Measurements from ENCODE around the gene CFAP46.

CFAP46 gene

DNA sequence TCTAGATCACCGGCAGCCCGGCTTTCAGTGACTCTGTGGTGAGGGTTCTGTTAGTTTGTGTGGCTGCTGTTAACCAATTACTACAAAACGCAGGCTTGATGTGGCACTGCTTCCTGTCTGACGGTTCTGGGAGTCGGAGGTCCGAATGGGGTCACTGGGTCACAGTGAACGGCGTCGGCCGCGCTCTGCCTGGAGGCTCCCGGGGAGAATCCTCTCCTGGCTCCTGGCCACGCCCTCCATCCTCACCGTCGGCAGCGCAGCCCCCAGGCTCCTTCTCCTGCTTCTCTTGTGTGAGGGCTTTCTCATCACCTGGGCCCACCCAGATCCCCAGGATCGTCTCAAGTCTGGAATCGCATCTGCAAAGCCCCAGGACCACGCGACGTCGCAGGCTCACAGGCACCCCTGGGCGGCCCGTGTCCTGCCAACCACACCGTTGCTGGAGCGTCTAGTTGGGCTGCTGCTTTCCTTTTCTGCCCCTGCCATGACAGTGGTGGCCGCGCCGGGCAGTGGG lies 124.6 kb downstream of the CFAP46 start:
- DNase-seq = no peak

DNA sequence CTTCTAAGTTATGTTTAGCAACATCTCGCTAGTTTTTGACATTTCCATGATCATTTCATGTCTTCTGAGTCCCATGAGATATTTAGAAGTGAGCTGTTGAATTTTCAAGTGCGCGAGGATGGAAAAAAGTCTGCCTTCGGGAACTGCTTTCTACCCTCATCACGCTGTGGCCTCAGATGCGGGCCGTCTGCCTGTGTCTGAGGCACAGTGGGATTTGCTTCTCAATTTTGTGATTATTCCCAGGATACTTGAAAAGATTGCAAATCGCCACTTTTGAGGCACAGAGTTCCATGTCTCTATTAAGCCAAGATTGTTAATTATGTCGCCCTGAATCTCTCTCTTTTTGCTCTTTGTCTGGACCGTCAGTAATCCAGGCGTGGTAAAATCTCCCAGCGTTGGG lies 125.7 kb downstream of the CFAP46 start:
- no peak for DNase-seq

- no peak for DNase-seq
Observed at GRCh38 chr10:132815168-132815857, 127.1 kb downstream of the CFAP46 start.

DNA sequence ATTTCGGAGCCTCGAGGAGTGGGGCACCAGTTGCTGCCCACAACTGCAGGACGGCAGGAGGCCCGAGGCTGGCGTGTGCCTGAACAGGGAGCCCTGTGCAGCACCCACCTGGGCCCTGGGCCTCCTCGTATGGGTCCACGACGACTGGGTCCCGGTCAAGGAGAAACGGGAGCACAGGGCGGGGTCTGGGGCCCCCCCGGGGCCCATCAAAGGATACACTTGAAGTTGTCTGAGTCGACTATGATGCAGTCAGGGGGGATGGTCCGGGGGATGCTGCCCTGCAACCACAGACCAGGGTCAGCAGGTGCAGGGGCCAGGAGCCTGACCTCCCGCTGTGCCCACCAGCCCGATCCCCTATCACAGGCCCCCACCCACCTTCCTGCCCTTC lies 127.9 kb downstream of the CFAP46 start:
- no peak for DNase-seq

DNA sequence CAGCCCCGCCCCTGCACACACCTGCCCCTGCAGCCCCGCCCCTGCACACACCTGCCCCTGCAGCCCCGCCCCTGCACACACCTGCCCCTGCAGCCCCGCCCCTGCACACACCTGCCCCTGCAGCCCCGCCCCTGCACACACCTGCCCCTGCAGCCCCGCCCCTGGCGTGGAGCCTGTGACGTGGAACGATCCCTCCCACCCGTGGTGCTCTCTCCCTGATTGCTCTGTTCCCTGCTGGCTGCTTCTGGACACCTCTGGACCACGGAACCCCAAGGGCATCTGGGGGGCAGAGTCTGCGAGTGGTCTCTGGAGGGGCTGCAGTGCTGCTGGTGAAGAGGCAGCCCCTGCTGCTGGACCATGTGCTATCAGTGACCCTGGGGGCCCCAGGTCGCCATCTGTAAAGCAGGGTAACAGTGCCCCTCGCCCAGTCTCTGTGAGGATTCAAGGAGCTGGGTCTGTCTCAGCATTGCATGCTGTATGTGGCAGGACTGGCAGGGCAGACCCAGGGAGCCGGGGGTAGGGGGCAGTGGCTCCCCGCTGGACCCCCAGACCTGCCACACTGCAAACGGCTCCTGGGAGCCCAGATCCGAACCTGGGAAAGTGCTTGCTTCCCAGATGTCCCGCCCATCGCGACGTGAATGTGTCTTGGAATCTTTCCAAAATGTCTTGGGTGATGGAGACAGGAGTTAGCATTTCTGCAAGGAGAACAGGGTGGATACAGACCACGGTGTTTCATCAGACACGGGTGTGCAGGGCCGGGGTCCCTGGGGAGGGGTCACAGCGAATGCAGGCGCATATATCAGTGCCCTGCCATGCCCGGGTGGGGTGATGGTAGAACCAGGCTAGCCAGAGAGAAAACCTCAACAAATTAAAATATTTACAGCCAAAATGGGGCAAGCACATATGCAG lies 128.6 kb downstream of the CFAP46 start:
- no peak for DNase-seq

- no peak for DNase-seq
Observed at GRCh38 chr10:132813001-132813401, 129.4 kb downstream of the CFAP46 start.

GRCh38 chr10:132812520-132812919 lies 129.8 kb downstream of the CFAP46 start:
- DNase-seq = no peak

GRCh38 chr10:132811891-132812481 lies 130.4 kb downstream of the CFAP46 start:
- DNase-seq = no peak

DNA sequence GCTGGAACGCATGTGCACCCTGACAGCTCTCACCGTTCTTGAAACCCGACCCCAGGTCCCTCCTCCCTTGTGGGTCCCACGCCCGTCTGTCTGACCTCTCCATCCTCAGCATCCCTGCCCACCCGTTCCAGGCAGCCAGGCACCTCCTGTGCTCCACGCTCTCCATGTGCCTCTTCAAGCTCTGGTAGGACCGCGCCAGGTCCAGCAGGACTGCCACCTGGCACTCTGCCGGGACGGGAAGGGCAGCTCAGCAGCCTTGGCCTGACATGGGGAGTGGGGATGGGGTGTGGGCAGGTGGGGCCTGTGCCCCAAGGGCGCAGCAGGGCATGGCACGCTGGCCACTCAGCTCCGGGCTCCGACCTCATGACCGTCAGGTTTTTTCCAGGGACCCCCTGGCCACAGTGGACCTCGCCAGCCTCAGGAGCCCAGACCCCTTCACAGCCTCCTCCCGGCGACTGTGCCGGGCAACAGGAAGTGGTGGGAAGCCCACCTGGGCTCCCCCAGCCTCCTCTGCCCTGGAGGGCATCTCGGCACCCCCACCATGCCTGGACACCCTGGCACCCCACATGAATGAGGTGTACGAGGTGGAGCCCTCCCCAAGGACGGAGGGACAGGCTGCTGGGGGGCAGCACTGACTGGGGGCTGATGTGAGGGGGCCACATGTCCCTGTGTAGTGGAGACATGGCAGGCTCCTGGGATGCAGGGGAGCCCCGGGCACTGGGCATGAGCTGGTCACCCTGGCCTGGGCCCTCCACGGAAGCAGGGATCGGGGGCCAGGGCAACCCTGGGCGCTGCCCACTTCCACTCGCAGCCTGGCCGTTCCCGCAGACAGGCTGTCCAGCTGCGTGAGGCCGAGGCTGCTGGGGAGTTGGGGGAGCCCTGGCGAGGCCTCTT lies 131.3 kb downstream of the CFAP46 start:
- DNase-seq = no peak

DNA sequence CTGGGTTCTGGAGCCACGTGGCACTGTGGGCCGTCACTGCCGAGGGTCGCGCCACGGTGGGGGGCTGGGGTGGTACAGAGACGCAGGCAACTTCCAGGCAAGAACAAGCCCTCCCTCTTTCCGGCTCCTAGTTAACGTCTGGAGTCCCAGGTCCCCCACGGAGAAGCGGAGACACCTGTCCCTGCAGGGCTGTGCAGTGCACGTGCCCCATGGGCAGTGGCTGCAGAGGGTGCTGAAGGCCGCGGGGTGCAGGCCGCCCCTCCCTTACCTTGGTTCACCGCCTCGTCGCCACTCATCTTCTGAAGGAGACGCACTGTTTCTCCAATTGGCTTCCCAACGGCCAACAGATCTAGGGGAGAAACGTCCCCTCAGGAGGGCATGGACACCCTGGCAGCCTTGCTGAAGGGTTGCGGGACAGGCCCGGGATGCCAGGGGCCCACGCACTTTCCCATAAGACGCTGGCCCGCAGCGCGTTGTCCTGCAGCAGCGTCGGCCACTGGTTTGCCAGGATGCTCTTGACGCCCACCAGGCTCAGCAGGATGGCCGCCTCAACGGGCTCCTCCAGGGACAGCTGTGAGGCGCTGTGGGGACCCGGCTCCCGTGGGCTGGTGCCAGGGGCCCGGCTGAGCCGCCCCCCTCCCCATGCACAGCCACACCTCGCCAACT lies 132.1 kb downstream of the CFAP46 start:
- no peak for DNase-seq

DNA sequence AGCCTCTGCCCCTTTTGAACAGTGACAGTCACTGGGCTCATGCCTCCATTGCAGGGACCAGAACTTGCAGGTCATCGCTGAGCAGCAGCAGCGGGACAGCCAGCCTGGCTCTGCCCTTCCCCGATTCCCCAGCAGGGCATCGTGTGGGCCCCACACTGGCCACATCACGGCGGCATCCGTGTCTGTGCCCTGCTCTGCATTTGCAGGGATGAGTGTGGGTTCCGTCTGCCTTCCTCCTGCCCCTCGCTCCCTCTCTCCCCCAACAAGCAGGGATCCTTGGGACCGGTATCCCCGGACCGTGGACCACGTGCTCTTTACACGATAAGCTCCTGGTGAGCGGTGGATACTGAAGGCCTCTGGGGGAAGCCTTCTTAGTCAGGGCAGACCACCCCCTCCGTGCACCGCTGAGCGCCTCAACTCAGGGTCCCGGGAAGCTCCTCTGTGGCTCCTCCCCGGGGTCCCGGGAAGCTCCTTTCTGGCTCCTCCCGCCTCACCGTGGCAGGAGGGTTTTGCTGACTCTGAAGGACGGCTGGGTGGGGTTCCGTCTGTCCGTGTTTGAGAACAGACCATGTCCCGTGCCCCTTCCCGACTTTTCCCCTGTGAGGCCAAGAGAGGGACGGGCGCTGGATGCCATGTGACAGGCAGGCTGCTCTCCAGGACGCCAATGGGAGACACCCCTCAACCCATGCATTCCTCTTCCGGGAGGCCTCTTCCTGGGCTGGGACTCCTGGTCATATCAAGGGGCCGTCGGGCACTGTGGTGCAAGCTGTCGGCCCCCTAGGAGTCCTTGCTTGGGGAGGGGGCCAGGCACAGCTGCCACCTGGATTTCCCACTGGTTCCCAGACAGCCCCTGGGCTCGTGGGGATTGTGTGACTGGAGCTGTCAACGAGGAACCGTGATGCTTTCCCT lies 132.9 kb downstream of the CFAP46 start:
- DNase-seq = no peak

DNA sequence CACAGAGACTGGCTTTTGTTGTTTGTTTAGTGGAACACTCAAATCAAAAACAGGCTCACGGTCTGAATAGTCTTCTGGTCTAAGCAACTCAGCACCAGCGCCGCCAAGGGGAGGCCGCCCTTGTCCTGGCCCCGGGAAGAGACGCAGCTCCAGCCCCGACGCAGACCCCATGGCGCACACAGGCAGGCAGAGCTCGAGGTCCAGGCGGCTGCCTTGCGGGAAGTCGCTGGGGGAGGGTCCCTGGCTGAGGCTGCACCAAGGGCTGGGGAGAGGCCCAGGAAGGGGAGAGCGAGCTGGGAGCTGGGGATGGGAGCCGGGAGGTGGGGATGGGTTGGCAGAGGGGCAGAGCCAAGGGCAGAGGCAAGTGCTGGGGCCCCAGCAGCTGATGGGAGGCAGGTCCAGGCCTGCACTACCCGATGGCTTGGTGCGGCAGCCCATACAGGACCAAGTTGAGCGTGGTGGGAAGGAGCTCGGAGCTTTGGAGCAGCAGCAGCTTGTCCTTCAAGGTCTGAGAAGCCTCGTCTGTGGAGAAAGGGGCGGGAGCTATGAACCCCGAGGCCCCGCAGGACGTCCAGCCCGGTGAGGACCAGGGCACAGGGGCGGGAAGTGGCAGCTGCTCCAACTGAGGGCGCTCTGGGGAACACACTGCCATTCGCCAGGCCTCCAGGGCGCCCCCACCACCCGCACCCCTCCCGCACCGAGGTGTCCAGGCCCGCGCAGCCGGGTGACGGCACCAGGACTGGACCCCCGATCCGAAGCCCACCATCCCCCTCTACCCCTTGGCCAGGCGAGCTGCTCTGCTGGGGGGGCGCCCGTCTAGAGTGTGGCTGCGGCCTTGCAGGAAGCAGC lies 133.8 kb downstream of the CFAP46 start:
- DNase-seq = no peak

- no peak for DNase-seq
Observed at GRCh38 chr10:132807621-132808049, 134.7 kb downstream of the CFAP46 start.

DNA sequence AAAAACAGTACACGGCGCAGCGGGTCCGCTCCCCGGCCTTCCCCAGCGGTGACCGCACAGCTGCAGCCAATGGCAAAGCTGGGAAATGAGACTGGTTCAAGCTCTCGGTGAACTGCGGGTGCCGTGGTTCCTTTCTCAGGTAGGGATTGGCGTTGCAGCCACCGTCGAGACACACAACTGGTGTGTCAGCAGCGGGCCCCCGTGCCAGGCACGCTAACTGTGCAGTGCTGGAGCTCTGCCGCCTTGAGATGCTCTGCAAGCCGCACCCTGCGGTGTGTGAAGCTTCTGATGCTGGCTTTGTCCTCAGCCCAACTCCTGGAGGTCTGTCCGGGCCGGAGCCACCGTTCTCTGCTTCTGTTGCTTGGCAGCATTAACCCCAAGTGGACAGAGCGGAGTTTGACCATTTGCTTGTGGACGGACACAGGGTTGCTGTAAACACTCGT lies 135.8 kb downstream of the CFAP46 start:
- DNase-seq = no peak

GRCh38 chr10:132806110-132806509 lies 136.3 kb downstream of the CFAP46 start:
- DNase-seq = no peak

- no peak for DNase-seq
Observed at GRCh38 chr10:132805599-132805998, 136.8 kb downstream of the CFAP46 start.

DNA sequence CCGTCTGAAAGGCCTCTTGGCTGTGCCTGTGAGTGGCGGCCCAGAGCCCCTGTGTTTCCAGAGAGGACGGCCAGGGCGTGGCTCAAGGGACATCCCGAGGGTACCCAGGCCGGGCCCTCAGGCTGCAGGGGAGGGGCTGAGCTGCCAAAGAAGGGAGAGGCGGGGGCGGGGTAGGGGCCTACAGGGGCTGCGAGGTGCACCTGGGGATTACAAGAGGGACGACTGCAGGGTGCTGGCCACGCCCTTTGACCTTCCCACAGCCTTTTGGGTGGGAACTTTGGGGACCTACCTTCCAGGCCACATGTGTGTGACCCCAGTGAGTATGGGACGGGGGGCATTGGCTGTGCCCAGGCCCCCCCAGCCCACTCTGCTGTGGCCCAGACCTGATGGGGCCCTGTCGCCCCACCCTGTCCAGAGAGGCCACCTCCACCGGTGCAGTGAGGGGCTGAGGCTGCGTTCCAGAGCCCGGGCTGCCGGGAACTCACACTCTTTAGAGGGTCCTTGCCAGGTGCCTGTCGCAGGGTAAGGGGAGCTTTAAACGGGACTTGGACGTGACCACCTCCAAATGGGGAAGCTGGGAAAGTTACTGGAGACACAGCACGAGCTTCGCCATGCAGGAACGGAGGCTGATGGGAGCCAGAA lies 137.5 kb downstream of the CFAP46 start:
- no peak for DNase-seq

DNA sequence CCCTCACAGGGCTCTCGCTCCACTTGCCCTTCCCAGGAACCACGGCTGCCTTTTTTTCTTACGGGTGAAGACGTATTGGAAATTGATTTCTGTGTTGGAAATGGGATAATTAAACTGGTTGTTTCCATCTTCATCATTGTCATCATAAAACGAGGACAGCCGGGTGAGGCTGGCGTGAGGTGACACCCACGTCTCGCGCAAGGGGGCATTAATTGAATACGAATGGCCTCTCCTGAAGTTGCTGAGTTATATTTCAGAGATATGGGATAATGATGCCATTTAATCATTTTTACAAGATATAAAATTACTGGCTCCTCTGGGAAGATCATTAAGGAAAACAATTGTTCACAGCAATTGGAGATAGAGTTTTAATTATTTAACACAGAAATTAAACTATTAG lies 138.1 kb downstream of the CFAP46 start:
- DNase-seq = no peak
